Fibroblast of mammary gland (primary cell): ENCODE results near the gene COL23A1.

Source experiments
- DNase-seq: peaks from one replicate; pipeline ENCODE4 v3.0.0-alpha.2; 2010; ENCODE audit warnings: low read depth
- H3K4me3 ChIP-seq: 2 replicates; pipeline ENCODE4 v1.5.1; 2011; ENCODE audit warnings: low read depth, mild to moderate bottlenecking, low read length, moderate library complexity; ENCODE audit not compliant: control insufficient read depth
- TF ChIP-seq, protein P1 (sequence below): conservative IDR thresholded peaks from 2 replicates; pipeline ENCODE4 v1.5.1; 2011; ENCODE audit warnings: low read depth, low read length, inconsistent platforms; ENCODE audit not compliant: control insufficient read depth, insufficient read depth

The COL23A1 gene

DNA sequence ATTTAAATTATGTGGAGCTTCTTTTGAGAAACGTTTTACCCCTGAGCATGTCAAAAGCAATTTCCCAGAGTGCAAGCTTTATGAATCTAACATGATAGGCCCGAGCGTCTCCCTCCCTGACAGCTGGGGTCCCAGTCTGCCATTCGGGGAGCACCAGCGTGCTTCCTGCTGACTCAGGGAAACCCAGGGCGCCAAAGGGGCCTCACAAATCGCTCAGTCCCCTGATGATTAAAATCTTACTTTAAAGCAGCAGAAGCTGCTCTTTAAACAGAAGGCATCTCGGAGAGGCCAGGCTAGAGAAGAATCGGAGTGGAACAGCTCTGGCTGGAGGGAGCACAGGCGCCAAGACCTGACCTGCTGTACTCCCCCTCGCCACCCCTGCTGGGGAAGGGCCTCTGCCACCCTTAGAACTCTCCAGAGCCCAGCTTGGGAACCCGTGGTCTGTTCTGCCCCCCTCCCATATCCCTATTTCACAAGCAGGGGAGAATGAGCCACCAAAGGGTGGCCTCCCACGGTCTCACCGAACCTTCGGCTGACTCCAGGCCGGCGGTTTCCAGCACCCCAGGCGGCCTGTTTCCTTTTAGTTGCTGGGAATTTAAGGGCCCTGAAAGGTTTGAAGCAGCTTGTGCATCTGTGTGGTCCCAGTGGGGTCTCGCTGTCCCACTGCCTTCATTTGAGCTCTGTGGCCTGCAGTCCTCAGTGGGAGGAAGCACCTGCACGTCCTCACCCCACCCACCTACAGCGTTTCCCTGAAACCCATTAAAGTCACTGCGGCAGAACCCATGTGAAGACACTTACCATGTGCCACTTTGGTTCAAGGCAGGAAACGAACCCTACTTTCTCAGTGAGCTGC is 147.6 kb downstream of the COL23A1 start:
- TF ChIP-seq, protein P1, sequence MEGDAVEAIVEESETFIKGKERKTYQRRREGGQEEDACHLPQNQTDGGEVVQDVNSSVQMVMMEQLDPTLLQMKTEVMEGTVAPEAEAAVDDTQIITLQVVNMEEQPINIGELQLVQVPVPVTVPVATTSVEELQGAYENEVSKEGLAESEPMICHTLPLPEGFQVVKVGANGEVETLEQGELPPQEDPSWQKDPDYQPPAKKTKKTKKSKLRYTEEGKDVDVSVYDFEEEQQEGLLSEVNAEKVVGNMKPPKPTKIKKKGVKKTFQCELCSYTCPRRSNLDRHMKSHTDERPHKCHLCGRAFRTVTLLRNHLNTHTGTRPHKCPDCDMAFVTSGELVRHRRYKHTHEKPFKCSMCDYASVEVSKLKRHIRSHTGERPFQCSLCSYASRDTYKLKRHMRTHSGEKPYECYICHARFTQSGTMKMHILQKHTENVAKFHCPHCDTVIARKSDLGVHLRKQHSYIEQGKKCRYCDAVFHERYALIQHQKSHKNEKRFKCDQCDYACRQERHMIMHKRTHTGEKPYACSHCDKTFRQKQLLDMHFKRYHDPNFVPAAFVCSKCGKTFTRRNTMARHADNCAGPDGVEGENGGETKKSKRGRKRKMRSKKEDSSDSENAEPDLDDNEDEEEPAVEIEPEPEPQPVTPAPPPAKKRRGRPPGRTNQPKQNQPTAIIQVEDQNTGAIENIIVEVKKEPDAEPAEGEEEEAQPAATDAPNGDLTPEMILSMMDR, result no peak
- no peak overlapping the region for H3K4me3 ChIP-seq
- DNase-seq, result no peak

DNA sequence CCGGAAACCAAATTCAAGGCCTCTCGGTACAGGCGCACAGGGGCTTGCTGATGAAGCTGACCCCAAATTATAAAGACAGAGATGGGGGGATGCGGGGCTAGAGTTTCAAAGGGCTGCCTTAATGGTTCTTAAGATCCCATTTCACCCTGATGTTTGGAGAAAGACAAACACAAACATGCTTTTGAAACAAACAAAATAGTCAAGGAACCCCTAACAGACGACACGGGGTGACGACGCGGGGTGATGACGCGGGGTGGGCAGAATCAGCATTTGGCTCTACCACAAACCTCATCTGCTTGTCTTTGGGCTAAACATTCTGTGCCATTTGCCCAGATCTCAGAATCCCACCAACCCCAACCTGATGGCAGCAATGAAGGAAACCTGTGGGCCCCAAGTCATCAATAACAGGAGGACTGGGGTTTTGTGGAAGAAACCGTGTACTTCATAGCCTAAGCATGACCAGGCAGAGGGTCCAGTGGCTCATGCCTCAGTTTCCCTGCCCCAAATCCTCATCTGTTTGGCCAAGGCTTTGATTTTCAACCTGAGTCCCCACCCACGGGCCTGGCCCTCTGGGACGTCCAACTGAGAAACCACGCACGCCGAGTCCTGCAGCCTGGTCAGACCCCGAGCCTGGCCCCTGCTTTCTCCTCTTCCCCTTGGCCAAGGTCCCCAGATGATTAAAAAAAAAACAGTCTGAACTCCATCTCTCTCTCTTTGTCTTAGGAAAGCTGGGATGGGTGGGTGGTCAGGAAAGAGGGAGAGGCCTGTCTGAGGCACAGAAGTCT is 148.5 kb downstream of the COL23A1 start:
- DNase-seq, result no peak
- TF ChIP-seq, protein P1, result no peak
- H3K4me3 ChIP-seq, result no peak overlapping the region

DNA sequence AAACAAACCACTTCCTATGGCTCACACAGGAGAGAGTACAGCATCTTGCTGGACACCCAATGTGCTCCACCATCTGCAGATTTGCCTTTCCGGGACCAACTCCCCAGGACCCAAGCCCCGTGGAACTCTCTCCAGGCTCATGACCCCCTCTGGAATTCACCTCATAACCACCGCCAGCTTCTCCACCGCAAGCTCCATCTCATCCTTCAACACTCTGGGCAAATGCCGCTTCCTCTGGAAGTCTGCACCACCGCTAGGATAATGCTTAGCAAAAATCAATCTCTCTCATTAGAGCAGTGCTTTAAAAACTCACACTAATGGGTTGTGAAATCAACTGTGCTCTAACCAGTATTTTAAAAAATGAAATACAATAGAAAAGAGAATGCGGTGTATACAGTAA is 150.0 kb downstream of the COL23A1 start:
- no peak overlapping the region for H3K4me3 ChIP-seq
- DNase-seq, result no peak
- TF ChIP-seq, protein P1, result no peak

DNA sequence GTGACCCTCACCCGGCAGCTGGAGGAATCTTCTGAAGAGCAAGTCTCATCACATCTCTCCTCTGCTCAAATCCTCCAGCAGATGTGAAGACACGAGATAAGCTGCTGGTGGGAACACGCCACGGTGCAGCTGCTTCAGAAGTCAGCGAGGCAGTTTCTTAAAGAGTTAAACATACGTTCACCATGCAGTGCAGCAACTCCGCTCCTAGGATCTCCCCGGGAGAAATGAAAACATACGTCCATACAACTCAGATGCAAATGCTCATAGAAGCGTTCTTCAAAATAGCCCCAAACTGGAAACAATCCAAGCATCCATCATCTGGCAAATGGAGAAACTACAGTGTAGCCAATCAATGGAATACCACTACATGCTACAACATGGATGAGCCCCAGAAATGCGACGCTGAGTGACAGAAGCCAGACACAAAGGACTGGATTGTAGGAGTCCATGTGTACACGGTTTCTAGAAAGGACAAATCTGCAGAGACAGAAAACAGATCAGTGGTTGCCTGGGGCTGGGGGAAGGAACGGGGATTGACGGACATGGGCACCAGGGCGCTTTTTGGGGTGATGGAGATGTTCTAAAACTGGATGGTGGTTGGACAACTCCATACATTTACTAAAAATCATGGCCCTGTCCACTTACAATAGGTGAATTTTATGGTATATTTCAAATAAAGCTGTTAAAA is 150.6 kb downstream of the COL23A1 start:
- no peak for DNase-seq
- TF ChIP-seq, protein P1, result no peak
- H3K4me3 ChIP-seq, result no peak overlapping the region

DNA sequence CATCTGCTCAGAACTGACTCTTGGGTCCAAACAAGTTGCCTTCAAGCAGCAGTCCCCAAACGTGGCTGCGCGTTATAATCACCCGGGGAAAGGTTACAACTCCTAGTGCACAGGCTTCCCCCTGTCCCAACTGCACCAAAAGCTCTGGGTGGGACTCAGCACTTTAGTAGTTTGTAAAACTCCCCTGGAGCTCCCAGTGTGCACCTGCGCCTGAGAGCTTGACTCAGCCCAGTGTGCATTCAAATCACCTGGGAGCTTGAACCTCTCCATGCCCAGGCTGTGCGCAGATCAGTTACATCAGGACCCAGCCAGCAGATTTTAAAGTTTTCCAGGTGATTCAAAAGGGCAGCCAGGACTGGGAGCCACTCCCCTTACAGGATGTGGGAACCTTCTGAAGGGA is 151.4 kb downstream of the COL23A1 start:
- DNase-seq, result no peak
- H3K4me3 ChIP-seq, result no peak overlapping the region
- TF ChIP-seq, protein P1, result no peak

DNA sequence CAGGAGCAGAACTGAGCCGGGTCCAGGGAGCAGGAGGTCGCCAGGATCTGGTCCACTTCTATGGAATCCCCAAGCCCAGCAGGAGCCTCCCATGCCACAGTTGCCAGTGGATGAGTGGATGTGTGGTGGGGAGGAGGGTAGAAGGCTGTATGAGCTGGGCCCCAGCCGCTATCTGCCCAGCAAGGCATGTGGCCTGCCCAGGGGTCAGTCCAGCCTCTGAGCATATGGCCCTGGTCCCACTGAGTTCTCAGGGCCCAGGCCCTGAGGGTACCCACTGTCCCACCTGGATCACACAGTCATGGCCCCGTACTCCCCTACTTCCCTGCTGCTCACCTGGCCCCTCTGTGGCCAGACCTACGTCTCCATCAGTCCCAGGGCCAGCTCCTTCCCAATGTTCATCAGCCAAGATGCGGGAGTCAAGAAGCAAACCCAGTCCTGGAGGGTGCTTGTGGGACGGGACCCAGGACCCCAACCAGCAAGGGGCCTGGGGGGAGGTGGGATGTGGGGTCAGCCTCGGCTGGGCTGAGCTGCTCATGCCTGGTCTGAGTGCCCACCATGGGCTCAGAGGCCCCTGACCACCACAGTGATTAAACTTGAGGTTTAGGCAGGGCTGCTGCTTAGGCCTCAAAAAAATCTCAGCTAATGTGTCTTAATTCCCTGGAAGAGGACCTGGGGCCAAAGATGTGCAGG is 152.7 kb downstream of the COL23A1 start:
- H3K4me3 ChIP-seq, result no peak overlapping the region
- TF ChIP-seq, protein P1, result no peak

More for the DNA sequence above, 152.7 kb downstream of the COL23A1 start:
- no peak for DNase-seq
